ENCODE measurements around the gene PITX3.

- TF ChIP-seq TEAD4 (CRISPR knock-in tag; IDR thresholded peaks at IDR 0.05) = no peak
- TF ChIP-seq, protein P1, sequence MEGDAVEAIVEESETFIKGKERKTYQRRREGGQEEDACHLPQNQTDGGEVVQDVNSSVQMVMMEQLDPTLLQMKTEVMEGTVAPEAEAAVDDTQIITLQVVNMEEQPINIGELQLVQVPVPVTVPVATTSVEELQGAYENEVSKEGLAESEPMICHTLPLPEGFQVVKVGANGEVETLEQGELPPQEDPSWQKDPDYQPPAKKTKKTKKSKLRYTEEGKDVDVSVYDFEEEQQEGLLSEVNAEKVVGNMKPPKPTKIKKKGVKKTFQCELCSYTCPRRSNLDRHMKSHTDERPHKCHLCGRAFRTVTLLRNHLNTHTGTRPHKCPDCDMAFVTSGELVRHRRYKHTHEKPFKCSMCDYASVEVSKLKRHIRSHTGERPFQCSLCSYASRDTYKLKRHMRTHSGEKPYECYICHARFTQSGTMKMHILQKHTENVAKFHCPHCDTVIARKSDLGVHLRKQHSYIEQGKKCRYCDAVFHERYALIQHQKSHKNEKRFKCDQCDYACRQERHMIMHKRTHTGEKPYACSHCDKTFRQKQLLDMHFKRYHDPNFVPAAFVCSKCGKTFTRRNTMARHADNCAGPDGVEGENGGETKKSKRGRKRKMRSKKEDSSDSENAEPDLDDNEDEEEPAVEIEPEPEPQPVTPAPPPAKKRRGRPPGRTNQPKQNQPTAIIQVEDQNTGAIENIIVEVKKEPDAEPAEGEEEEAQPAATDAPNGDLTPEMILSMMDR (IDR thresholded peaks at IDR 0.05) = no peak
- TF ChIP-seq NR2C2 (CRISPR knock-in tag; IDR thresholded peaks at IDR 0.05) = no peak
- TF ChIP-seq JUN (CRISPR knock-in tag; IDR thresholded peaks at IDR 0.05) = no peak
- TF ChIP-seq, protein P2, sequence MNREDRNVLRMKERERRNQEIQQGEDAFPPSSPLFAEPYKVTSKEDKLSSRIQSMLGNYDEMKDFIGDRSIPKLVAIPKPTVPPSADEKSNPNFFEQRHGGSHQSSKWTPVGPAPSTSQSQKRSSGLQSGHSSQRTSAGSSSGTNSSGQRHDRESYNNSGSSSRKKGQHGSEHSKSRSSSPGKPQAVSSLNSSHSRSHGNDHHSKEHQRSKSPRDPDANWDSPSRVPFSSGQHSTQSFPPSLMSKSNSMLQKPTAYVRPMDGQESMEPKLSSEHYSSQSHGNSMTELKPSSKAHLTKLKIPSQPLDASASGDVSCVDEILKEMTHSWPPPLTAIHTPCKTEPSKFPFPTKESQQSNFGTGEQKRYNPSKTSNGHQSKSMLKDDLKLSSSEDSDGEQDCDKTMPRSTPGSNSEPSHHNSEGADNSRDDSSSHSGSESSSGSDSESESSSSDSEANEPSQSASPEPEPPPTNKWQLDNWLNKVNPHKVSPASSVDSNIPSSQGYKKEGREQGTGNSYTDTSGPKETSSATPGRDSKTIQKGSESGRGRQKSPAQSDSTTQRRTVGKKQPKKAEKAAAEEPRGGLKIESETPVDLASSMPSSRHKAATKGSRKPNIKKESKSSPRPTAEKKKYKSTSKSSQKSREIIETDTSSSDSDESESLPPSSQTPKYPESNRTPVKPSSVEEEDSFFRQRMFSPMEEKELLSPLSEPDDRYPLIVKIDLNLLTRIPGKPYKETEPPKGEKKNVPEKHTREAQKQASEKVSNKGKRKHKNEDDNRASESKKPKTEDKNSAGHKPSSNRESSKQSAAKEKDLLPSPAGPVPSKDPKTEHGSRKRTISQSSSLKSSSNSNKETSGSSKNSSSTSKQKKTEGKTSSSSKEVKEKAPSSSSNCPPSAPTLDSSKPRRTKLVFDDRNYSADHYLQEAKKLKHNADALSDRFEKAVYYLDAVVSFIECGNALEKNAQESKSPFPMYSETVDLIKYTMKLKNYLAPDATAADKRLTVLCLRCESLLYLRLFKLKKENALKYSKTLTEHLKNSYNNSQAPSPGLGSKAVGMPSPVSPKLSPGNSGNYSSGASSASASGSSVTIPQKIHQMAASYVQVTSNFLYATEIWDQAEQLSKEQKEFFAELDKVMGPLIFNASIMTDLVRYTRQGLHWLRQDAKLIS (CRISPR knock-in tag; IDR thresholded peaks at IDR 0.05; ENCODE audit: borderline replicate concordance) = no peak
- TF ChIP-seq ZBTB21 (CRISPR knock-in tag; IDR thresholded peaks at IDR 0.05; ENCODE audit: borderline replicate concordance) = no peak
- TF ChIP-seq ZNF121 (CRISPR knock-in tag; IDR thresholded peaks at IDR 0.05) = no peak
Measured at GRCh38 chr10:102185811-102186527, 55.3 kb downstream of the PITX3 start.
